Ovary (tissue), 3 donors: ENCODE results near the gene KCNIP4.

Experiments
- EP300 ChIP-seq: sonication (generic); formaldehyde crosslinking; IDR thresholded peaks from one replicate; pipeline ENCODE4 v1.6.1; 2017; ENCODE audit warnings: antibody characterized with exemption
- POLR2A ChIP-seq: fragments of 450-650 bp; IDR thresholded peaks from one replicate; pipeline ENCODE4 v1.6.1; 2017; ENCODE audit warnings: antibody characterized with exemption, mild to moderate bottlenecking, moderate library complexity
- TF ChIP-seq, protein P1 (sequence below), 3 donors: fragments of 450-650 bp in 2 of 3; fragments of 200-600 bp in 1 of 3; IDR thresholded peaks; one replicate each; pipeline versions ENCODE4 v1.5.1 to v1.8.0; 2016 to 2022; ENCODE audit warnings: antibody characterized with exemption in 3 of 3, mild to moderate bottlenecking in 1 of 3
- donor health status: DM: no; HTN: no; CAD: no.

DNA sequence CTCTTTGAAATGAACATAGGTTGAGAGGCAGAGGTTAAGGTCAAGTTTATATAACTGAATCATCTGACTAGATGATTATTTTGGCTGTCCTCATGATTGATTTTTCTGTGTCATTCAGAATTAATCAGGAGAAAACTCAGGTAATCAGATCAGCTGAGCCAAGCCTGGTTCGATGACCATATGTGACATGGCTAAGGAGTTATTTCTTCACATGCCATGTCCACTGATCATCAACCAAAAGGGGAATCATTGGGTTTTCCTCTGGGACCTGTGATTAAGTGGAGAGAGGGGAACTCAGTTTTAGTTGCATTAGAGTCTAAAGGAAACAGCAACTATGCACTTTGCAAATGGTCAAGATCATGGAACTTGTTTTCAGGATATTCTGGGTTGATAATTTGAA lies 1268.6 kb downstream of the KCNIP4 start:
- TF ChIP-seq POLR2A (no peak), EP300 (no peak)
- TF ChIP-seq, protein P1, sequence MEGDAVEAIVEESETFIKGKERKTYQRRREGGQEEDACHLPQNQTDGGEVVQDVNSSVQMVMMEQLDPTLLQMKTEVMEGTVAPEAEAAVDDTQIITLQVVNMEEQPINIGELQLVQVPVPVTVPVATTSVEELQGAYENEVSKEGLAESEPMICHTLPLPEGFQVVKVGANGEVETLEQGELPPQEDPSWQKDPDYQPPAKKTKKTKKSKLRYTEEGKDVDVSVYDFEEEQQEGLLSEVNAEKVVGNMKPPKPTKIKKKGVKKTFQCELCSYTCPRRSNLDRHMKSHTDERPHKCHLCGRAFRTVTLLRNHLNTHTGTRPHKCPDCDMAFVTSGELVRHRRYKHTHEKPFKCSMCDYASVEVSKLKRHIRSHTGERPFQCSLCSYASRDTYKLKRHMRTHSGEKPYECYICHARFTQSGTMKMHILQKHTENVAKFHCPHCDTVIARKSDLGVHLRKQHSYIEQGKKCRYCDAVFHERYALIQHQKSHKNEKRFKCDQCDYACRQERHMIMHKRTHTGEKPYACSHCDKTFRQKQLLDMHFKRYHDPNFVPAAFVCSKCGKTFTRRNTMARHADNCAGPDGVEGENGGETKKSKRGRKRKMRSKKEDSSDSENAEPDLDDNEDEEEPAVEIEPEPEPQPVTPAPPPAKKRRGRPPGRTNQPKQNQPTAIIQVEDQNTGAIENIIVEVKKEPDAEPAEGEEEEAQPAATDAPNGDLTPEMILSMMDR (IDR thresholded peaks at IDR 0.05): no peak
